Gastrocnemius medialis (tissue), 4 donors: Measurements from ENCODE around the gene TAF1B. TPM values are rescaled to one million over a fixed set of nuclear protein-coding genes. Genes with fewer than 3 reads are reported as not detected.

ENCODE experiments used
- ATAC-seq, 2 donors: fragments of 150-250 bp; one replicate each; pipeline ENCODE4 v1.9.1; 2016
- DNase-seq, 2 donors: peaks; one replicate each; pipeline ENCODE4 v3.0.0-alpha.2; 2019
- H3K27ac ChIP-seq, 4 donors: fragments of 200-600 bp; sonication (generic); 1 replicate in 1 of 4; 2 replicates in 3 of 4; pipeline ENCODE4 v1.5.1; 2016 to 2018; ENCODE audit warnings: mild to moderate bottlenecking in 2 of 4, moderate library complexity in 1 of 4
- H3K27me3 ChIP-seq, 3 donors: fragments of 200-600 bp; sonication (generic) in 2 of 3; 1 replicate in 1 of 3; 2 replicates in 2 of 3; pipeline versions ENCODE4 v1.5.1 to v1.6.0; 2016 to 2019; ENCODE audit warnings: mild to moderate bottlenecking in 1 of 3, moderate library complexity in 1 of 3
- H3K36me3 ChIP-seq, 2 donors: fragments of 200-600 bp; sonication (generic) in 1 of 2; one replicate each; pipeline ENCODE4 v1.5.1; 2017 to 2018
- H3K4me1 ChIP-seq, 2 donors: fragments of 200-600 bp; sonication (generic) in 1 of 2; one replicate each; pipeline ENCODE4 v1.5.1; 2016 to 2017; ENCODE audit warnings: mild to moderate bottlenecking in 2 of 2
- H3K4me3 ChIP-seq, 4 donors: fragments of 200-600 bp; sonication (generic) in 3 of 4; 1 replicate in 1 of 4; 2 replicates in 3 of 4; pipeline ENCODE4 v1.5.1; 2016 to 2019; ENCODE audit warnings: mild to moderate bottlenecking in 2 of 4
- H3K9me3 ChIP-seq, 3 donors: fragments of 200-600 bp; sonication (generic) in 2 of 3; 1 replicate in 1 of 3; 2 replicates in 2 of 3; pipeline ENCODE4 v1.5.1; 2016 to 2019
- CTCF ChIP-seq, 5 experiments: fragments of 450-650 bp in 3 of 5; fragments of 200-600 bp in 2 of 5; sonication (generic) in 2 of 5; IDR thresholded peaks in 4 of 5; conservative IDR thresholded peaks in 1 of 5; 1 replicate in 4 of 5; 2 replicates in 1 of 5; pipeline ENCODE4 v1.5.1; 2016 to 2019; ENCODE audit warnings: antibody characterized with exemption in 5 of 5, mild to moderate bottlenecking in 3 of 5, moderate library complexity in 3 of 5
- POLR2A ChIP-seq, 2 donors: fragments of 450-650 bp; IDR thresholded peaks; one replicate each; pipeline ENCODE4 v1.6.1; 2017; ENCODE audit warnings: antibody characterized with exemption in 2 of 2, mild to moderate bottlenecking in 2 of 2, moderate library complexity in 2 of 2
- in situ Hi-C, 4 donors: fragments of 200-750 bp; cut with MboI; loops; one replicate each; pipeline versions ENCODE4 v1.15.0 to v1.8.0; 2017; ENCODE audit warnings: low sequenced_read_pairs in 4 of 4
- intact Hi-C: fragments of 100-400 bp; cut with DNase I; formaldehyde crosslinking; loops from one replicate; pipeline ENCODE4 v1.15.1; 2023; ENCODE audit warnings: low total_unique reads
- total RNA-seq, 4 donors: library from RNA; depleted of rRNA; stranded (reverse); fragments of >200 nt; gene quantifications; one replicate each; pipeline versions ENCODE4 v1.1.0 to v1.2.3, GENCODE V29; 2016

The TAF1B gene
- total RNA-seq, 4 donors from 2014 or later, result 5.0 to 8.4 (median 7.3) TPM

DNA sequence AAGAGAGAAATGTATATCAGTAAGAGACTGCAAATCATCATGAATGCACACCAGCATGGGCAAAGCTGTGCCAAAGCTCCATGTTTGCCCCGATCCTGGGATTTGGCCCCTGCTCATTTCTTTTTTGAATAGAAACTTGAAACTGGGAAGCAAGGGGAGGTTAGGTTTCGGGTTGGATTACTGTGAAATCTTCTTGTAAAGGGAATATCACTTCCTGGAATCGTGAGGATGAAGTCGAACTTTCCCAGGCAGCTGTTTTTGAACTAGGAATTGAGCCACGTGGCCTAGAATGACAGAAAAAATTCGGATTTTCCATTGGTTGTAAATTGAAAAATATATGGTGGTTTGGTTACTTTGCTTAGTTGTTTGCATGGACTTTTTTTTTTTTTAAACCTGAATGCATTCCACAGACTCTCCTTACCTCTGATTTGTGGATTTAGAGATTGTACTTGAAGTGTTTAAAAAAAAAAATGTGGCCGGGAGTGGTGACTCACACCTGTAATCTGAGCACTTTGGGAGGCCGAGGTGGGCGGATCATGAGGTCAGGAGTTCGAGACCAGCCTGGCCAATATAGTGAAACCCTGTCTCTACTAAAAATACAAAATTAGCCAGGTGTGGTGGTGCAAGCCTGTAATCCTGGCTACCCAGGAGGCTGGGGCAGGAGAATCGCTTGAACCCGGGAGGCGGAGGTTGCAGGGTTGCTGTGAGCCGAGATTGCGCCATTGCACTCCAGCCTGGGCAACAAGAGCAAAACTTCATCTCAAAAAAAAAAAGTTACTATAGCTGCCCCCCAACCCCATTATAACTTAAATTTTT is 140.3 kb downstream of the TAF1B start:
- H3K27me3 ChIP-seq, result no peaks in the 10 kb centered on the region
- H3K9me3 ChIP-seq, result no peaks in the 10 kb centered on the region
- intact Hi-C loops (loop anchor here (1.0 kb wide), 1 partner anchor 114 kb away; no protein-coding TSS in a partner anchor), in situ Hi-C loops (loop anchor here in 2 of 4 donors (5.0 kb wide), 1 partner anchor 64 kb away; no protein-coding TSS in a partner anchor)
- no peaks in the 10 kb centered on the region for H3K36me3 ChIP-seq
- peaks cover 12 to 22% of the 10 kb centered on the region in 2 donors for H3K4me1 ChIP-seq
- H3K4me3 ChIP-seq, result peak overlapping the region in 1 of 4 donors; percentile 15
- ATAC-seq (no peak), DNase-seq (no peak)
- H3K27ac ChIP-seq, result peak overlapping the region in 1 of 4 donors; percentile 25
- TF ChIP-seq POLR2A (IDR thresholded peaks at IDR 0.05) (no peak), CTCF (IDR thresholded peaks at IDR 0.05 in 4 of 5, conservative IDR thresholded peaks at IDR 0.05 in 1 of 5) (no peak)

Other genes with a start within 250 kb of the TAF1B start
- 10 to 100 TPM; 40.3 to 63.7 (median 48.4) TPM for gene YWHAQ, start 212.5 kb upstream of the TAF1B start, total RNA-seq
- gene GRHL1, start 108.2 kb downstream of the TAF1B start, total RNA-seq, result 1 to 10 TPM in 1 of 4 donors, under 1 TPM in 3; 0.29 to 1.0 (median 0.75) TPM
- gene KLF11, start 200.1 kb downstream of the TAF1B start, total RNA-seq, result 10 to 100 TPM in 3 of 4 donors, 1 to 10 TPM in 1; 7.6 to 18.3 (median 12.9) TPM
- gene CYS1, start 236.9 kb downstream of the TAF1B start, total RNA-seq, result under 1 TPM in 3 of 4 donors, not detected in 1; 0.10 to 0.42 (median 0.18) TPM